ENCODE data around the gene WSCD2.

Gene WSCD2

DNA sequence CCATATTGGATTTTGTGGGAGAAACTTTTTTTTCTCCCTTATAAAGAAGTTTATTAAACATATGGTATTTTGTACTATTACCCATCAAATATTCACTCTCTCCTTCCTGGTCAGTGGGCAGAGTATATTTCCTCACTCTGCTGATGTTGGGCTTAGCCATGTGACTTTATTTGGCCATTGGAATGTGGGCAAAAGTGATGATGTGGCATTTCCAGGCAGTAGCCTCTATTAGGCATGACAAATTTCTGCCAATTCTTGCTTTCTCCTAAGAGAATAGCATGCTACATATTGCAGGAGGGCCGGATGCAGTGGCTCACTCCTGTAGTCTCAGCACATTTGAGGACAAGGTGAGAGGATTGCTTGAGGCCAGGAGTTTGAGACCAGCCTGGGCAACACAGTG lies 24.4 kb upstream of the WSCD2 start:
- TF ChIP-seq, protein P1, sequence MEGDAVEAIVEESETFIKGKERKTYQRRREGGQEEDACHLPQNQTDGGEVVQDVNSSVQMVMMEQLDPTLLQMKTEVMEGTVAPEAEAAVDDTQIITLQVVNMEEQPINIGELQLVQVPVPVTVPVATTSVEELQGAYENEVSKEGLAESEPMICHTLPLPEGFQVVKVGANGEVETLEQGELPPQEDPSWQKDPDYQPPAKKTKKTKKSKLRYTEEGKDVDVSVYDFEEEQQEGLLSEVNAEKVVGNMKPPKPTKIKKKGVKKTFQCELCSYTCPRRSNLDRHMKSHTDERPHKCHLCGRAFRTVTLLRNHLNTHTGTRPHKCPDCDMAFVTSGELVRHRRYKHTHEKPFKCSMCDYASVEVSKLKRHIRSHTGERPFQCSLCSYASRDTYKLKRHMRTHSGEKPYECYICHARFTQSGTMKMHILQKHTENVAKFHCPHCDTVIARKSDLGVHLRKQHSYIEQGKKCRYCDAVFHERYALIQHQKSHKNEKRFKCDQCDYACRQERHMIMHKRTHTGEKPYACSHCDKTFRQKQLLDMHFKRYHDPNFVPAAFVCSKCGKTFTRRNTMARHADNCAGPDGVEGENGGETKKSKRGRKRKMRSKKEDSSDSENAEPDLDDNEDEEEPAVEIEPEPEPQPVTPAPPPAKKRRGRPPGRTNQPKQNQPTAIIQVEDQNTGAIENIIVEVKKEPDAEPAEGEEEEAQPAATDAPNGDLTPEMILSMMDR (IDR thresholded peaks at IDR 0.05; ENCODE audit: low read depth, low read length) = no peak
- DNase-seq (ENCODE audit: low read depth in 2 of 2) = no peak
- no peak overlapping the region for H3K4me3 ChIP-seq (replicated peaks in 1 of 2; ENCODE audit: low read depth in 2 of 2, low read length in 2 of 2)

GRCh38 chr12:108106599-108106998 lies 22.5 kb upstream of the WSCD2 start:
- no peak for DNase-seq (ENCODE audit: low read depth in 2 of 2)
- no peak overlapping the region for H3K4me3 ChIP-seq (replicated peaks in 1 of 2; ENCODE audit: low read depth in 2 of 2, low read length in 2 of 2)
- TF ChIP-seq, protein P1 (IDR thresholded peaks at IDR 0.05; ENCODE audit: low read depth, low read length) = no peak

DNA sequence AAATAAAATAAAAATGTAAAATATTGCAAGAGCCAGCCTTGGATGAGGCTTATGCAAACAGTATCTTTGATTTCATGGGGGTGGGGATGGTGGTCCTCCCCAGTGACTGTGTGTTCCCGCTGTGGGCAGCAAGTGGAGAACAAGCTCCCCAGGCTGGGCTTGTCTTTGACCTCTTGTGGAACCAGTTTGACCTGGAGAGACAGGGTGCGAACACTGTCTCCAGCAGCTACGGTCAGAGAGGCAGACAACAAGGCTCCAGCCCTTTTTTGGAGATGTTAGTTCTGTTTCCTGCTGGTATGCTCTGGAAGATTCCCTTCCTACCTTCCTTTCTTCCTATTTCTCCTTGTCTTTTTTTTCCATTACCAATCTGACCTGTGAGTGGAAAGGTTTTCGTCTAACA lies 21.8 kb upstream of the WSCD2 start:
- DNase-seq (ENCODE audit: low read depth in 2 of 2) = no peak
- H3K4me3 ChIP-seq (replicated peaks in 1 of 2; ENCODE audit: low read depth in 2 of 2, low read length in 2 of 2) = no peak overlapping the region
- TF ChIP-seq, protein P1 (IDR thresholded peaks at IDR 0.05; ENCODE audit: low read depth, low read length) = no peak

DNA sequence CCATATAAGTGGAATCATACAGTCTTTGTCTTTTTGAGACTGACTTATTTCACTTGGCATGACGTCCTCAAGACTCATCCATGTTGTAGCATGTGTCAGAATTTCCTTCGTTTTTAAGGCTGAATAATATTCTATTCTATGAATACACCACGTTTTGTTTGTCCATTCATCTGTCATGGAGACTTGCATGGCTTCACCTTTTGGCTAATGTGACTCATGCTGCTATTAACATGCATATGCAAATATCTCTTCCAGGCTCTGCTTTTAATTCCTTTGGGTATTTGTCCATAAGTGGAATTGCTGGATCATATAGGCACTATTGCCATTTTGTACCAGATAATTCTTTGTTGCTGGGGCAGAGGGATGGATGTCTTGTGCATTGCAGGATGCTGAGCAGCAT lies 19.6 kb upstream of the WSCD2 start:
- DNase-seq (ENCODE audit: low read depth in 2 of 2) = no peak
- TF ChIP-seq, protein P1 (IDR thresholded peaks at IDR 0.05; ENCODE audit: low read depth, low read length) = no peak
- H3K4me3 ChIP-seq (replicated peaks in 1 of 2; ENCODE audit: low read depth in 2 of 2, low read length in 2 of 2) = no peak overlapping the region

DNA sequence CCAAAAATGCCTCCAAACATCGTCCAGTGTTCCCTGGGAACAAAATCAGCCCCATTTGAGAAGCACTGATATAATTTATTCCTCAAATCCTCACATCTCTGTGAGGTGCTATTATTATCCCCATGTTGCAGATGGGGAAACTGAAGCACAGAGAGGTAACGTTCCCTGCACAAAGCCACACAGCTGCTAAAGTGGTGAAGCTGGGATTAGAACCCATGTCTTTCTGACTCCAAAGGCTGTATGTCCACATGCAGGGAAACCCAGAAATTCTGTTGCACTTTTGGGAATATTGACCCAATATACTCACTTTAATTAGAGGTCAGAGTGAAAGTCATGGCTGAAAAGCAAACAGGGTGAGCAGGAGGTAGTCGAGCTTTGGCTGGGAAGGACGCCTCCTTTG lies 19.1 kb upstream of the WSCD2 start:
- H3K4me3 ChIP-seq (replicated peaks in 1 of 2; ENCODE audit: low read depth in 2 of 2, low read length in 2 of 2) = no peak overlapping the region
- no peak for DNase-seq (ENCODE audit: low read depth in 2 of 2)
- TF ChIP-seq, protein P1 (IDR thresholded peaks at IDR 0.05; ENCODE audit: low read depth, low read length) = no peak

DNA sequence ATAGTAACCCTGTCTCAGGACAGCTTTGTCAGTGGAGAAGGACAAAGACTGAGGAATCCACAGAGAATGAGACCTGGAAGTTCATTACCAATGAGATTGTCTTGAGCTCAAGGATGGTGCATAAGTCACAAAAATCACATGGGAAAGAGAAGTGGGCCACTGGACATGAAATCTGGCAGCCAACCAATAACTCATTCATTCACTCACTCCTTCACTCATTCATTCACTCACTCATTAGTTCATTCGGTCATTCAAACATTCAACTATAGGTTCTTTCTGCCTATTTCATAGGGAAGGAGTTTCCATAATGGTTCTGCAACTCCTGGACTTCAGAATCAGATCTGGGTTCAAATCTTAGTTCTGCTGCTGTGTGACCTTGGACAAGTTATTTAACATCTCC lies 18.2 kb upstream of the WSCD2 start:
- H3K4me3 ChIP-seq (replicated peaks in 1 of 2; ENCODE audit: low read depth in 2 of 2, low read length in 2 of 2) = no peak overlapping the region
- DNase-seq (ENCODE audit: low read depth in 2 of 2) = no peak
- TF ChIP-seq, protein P1 (IDR thresholded peaks at IDR 0.05; ENCODE audit: low read depth, low read length) = no peak

- H3K4me3 ChIP-seq (replicated peaks in 1 of 2; ENCODE audit: low read depth in 2 of 2, low read length in 2 of 2) = no peak overlapping the region
- no peak for DNase-seq (ENCODE audit: low read depth in 2 of 2)
- TF ChIP-seq, protein P1 (IDR thresholded peaks at IDR 0.05; ENCODE audit: low read depth, low read length) = no peak
These were observed 16.1 kb upstream of the WSCD2 start for GRCh38 chr12:108112832-108113556.
